H9 (cell line): Measurements from ENCODE around the gene ABCB11. TPM values are rescaled to one million over a fixed set of nuclear protein-coding genes. Genes with fewer than 3 reads are reported as not detected.
"Not testable (repeated sequence)": the region's sequence is repeated elsewhere in the genome, so short reads cannot be mapped to it uniquely, and the experiment has no call there.

ENCODE experiments used
- DNase-seq: peaks from one replicate; pipeline ENCODE4 v3.0.0-alpha.2; 2017
- H2AFZ ChIP-seq: one replicate; pipeline ENCODE4 v1.6.1; 2013; ENCODE audit warnings: mild to moderate bottlenecking, low read length, control low read depth, moderate library complexity
- H2AK5ac ChIP-seq: 2 replicates; pipeline ENCODE4 v1.6.1; 2013; ENCODE audit warnings: low read length, control low read depth, mixed read lengths; ENCODE audit not compliant: insufficient read length
- H2BK120ac ChIP-seq: one replicate; pipeline ENCODE4 v1.6.1; 2013; ENCODE audit warnings: low read depth, mild to moderate bottlenecking, low read length, control low read depth, inconsistent platforms; ENCODE audit not compliant: poor library complexity, severe bottlenecking
- H2BK12ac ChIP-seq: 2 replicates; pipeline ENCODE4 v1.6.1; 2013; ENCODE audit warnings: low read length, control low read depth, mixed read lengths, low read depth; ENCODE audit not compliant: insufficient read length
- H2BK15ac ChIP-seq: 2 replicates; pipeline ENCODE4 v1.6.1; 2013; ENCODE audit warnings: low read depth, low read length, control low read depth
- H2BK20ac ChIP-seq: one replicate; pipeline ENCODE4 v1.6.1; 2013; ENCODE audit warnings: low read depth, mild to moderate bottlenecking, low read length, control low read depth, inconsistent platforms; ENCODE audit not compliant: poor library complexity, severe bottlenecking
- H2BK5ac ChIP-seq: 2 replicates; pipeline ENCODE4 v1.6.1; 2013; ENCODE audit warnings: low read length, control low read depth, mixed read lengths; ENCODE audit not compliant: insufficient read length
- H3K14ac ChIP-seq: 2 replicates; pipeline ENCODE4 v1.6.1; 2013; ENCODE audit warnings: low read length, control low read depth; ENCODE audit not compliant: insufficient read depth
- H3K18ac ChIP-seq: 2 replicates; pipeline ENCODE4 v1.6.1; 2013; ENCODE audit warnings: low read depth, mild to moderate bottlenecking, mixed read lengths, low read length, control low read depth; ENCODE audit not compliant: insufficient read length
- H3K23ac ChIP-seq: 2 replicates; pipeline ENCODE4 v1.6.1; 2013; ENCODE audit warnings: low read length, control low read depth, mixed read lengths, low read depth; ENCODE audit not compliant: insufficient read length
- H3K23me2 ChIP-seq: 2 replicates; pipeline ENCODE4 v1.6.1; 2013; ENCODE audit warnings: low read depth, mild to moderate bottlenecking, mixed read lengths, low read length, control low read depth; ENCODE audit not compliant: insufficient read length, poor library complexity, severe bottlenecking
- H3K27ac ChIP-seq: 2 replicates; pipeline ENCODE4 v1.5.1; 2013; ENCODE audit warnings: low read length, control low read depth, mixed read lengths, low read depth; ENCODE audit not compliant: insufficient read length
- H3K27me3 ChIP-seq: 2 replicates; pipeline ENCODE4 v1.6.1; 2013; ENCODE audit warnings: low read length, control low read depth, inconsistent platforms; ENCODE audit not compliant: insufficient read depth
- H3K4ac ChIP-seq: 2 replicates; pipeline ENCODE4 v1.6.1; 2013; ENCODE audit warnings: low read depth, mild to moderate bottlenecking, control low read depth, inconsistent platforms, low read length, moderate library complexity
- H3K4me1 ChIP-seq: 2 replicates; pipeline ENCODE4 v1.6.1; 2013; ENCODE audit warnings: low read length, control low read depth, inconsistent platforms; ENCODE audit not compliant: insufficient read depth
- H3K4me2 ChIP-seq: 2 replicates; pipeline ENCODE4 v1.6.1; 2013; ENCODE audit warnings: low read length, control low read depth, mixed read lengths; ENCODE audit not compliant: insufficient read length, insufficient read depth
- H3K56ac ChIP-seq: 2 replicates; pipeline ENCODE4 v1.6.1; 2013; ENCODE audit warnings: low read depth, mild to moderate bottlenecking, mixed read lengths, low read length, control low read depth; ENCODE audit not compliant: insufficient read length
- H3K79me1 ChIP-seq: 2 replicates; pipeline ENCODE4 v1.6.1; 2013; ENCODE audit warnings: low read depth, mild to moderate bottlenecking, moderate library complexity, low read length, control low read depth, inconsistent platforms; ENCODE audit not compliant: insufficient read depth, poor library complexity, severe bottlenecking
- H3K79me2 ChIP-seq: 2 replicates; pipeline ENCODE4 v1.6.1; 2013; ENCODE audit warnings: low read length, control low read depth, inconsistent platforms; ENCODE audit not compliant: insufficient read depth
- H3K9ac ChIP-seq: 2 replicates; pipeline ENCODE4 v1.6.1; 2013; ENCODE audit warnings: low read length, control low read depth, mixed read lengths; ENCODE audit not compliant: insufficient read length; ENCODE audit errors: extremely low read depth
- H3K9me3 ChIP-seq: one replicate; pipeline ENCODE4 v1.6.1; 2013; ENCODE audit warnings: low read depth, low read length, inconsistent platforms; ENCODE audit not compliant: control insufficient read depth
- H3T11ph ChIP-seq: one replicate; pipeline ENCODE4 v1.6.1; 2013; ENCODE audit warnings: mild to moderate bottlenecking, low read length, control low read depth, inconsistent platforms
- H4K20me1 ChIP-seq: one replicate; pipeline ENCODE4 v1.6.1; 2013; ENCODE audit not compliant: control insufficient read depth, insufficient read length, insufficient read depth
- H4K5ac ChIP-seq: 2 replicates; pipeline ENCODE4 v1.6.1; 2013; ENCODE audit warnings: low read depth, mild to moderate bottlenecking, mixed read lengths, low read length, control low read depth; ENCODE audit not compliant: insufficient read length
- H4K8ac ChIP-seq: replicated peaks from 2 replicates; pipeline ENCODE4 v1.6.1; 2013; ENCODE audit warnings: low read length, control low read depth, mixed read lengths, low read depth; ENCODE audit not compliant: insufficient read length
- H4K91ac ChIP-seq: 2 replicates; pipeline ENCODE4 v1.6.1; 2013; ENCODE audit warnings: low read depth, mild to moderate bottlenecking, moderate library complexity, mixed read lengths, low read length, control low read depth; ENCODE audit not compliant: insufficient read length
- H3K27ac Mint-ChIP-seq, 3 experiments: 2 replicates in 2 of 3; 3 replicates in 1 of 3; pipeline ENCODE4 v1.8.0; 2020 to 2021; ENCODE audit warnings: mixed read lengths in 3 of 3, mild to moderate bottlenecking in 1 of 3, moderate library complexity in 1 of 3
- H3K27me3 Mint-ChIP-seq: 2 replicates; pipeline ENCODE4 v1.8.0; 2021; ENCODE audit warnings: low read depth, mild to moderate bottlenecking, moderate library complexity, mixed read lengths
- H3K36me3 Mint-ChIP-seq, 3 experiments: 2 replicates in 2 of 3; 3 replicates in 1 of 3; pipeline ENCODE4 v1.8.0; 2020 to 2021; ENCODE audit warnings: low read depth in 3 of 3, mixed read lengths in 3 of 3; ENCODE audit not compliant: insufficient read depth in 1 of 3
- H3K4me1 Mint-ChIP-seq, 2 experiments: 2 replicates each; pipeline ENCODE4 v1.8.0; 2020; ENCODE audit warnings: mixed read lengths in 2 of 2
- H3K4me3 Mint-ChIP-seq, 2 experiments: 2 replicates in 1 of 2; 3 replicates in 1 of 2; pipeline ENCODE4 v1.8.0; 2020 to 2021; ENCODE audit warnings: mild to moderate bottlenecking in 2 of 2, mixed read lengths in 2 of 2, moderate library complexity in 1 of 2
- H3K9me3 Mint-ChIP-seq, 2 experiments: 2 replicates in 1 of 2; 3 replicates in 1 of 2; pipeline ENCODE4 v1.8.0; 2020; ENCODE audit warnings: mild to moderate bottlenecking in 2 of 2, mixed read lengths in 2 of 2, moderate library complexity in 1 of 2
- CTCF ChIP-seq: fragments of 200-600 bp; sonication (generic); conservative IDR thresholded peaks from 3 replicates; pipeline ENCODE4 v1.8.0; 2021; ENCODE audit warnings: antibody characterized with exemption, mild to moderate bottlenecking
- WGBS: extraction: QIAGEN DNeasy Blood & Tissue Kit; methylation state at CpG from one replicate; pipeline ENCODE4 v1.1.7; 2013; ENCODE audit warnings: missing lambda C conversion rate, low lambda C conversion rate, mixed read lengths; ENCODE audit not compliant: insufficient read length; ENCODE audit errors: extremely low coverage; 5-methylcytosine and 5-hydroxymethylcytosine counted together
- total RNA-seq: library from RNA; stranded (reverse); gene quantifications from 2 replicates; pipeline ENCODE4 v1.2.1, GENCODE V29; 2021

The ABCB11 gene
- total RNA-seq, 1 experiment from 2014 or later: not detected

GRCh38 chr2:168874368-168875054, 156.6 kb downstream of the ABCB11 start:
- H3K27me3 ChIP-seq: no peaks in the 10 kb centered on the region
- no peak overlapping the region for H3K18ac ChIP-seq
- Mint-ChIP-seq H3K27ac (no peak overlapping the region), H3K36me3 (peaks cover 16 to 26% (median 25%) of the 10 kb centered on the region in 3 experiments), H3K4me1 (peaks cover 13 to 16% of the 10 kb centered on the region in 2 experiments), H3K9me3 (peaks cover 2 to 7% of the 10 kb centered on the region in 2 experiments; a peak in 2 of 5 replicates), H3K27me3 (no peaks in the 10 kb centered on the region), H3K4me3 (no peak overlapping the region)
- no peaks in the 10 kb centered on the region for H3K23me2 ChIP-seq
- H3K79me2 ChIP-seq: no peaks in the 10 kb centered on the region
- H3K27ac ChIP-seq: no peak overlapping the region
- no peak for DNase-seq
- no peaks in the 10 kb centered on the region for H3K79me1 ChIP-seq
- H2BK5ac ChIP-seq: no peak overlapping the region
- no peaks in the 10 kb centered on the region for H4K20me1 ChIP-seq
- no peak overlapping the region for H3T11ph ChIP-seq
- H3K4me2 ChIP-seq: no peak overlapping the region
- H3K56ac ChIP-seq: no peak overlapping the region
- H4K8ac ChIP-seq: no peak overlapping the region
- no peak overlapping the region for H2BK20ac ChIP-seq
- no peak overlapping the region for H3K9ac ChIP-seq
- WGBS: no CpG with 5 or more reads among the region's 6 CpGs
- no peak overlapping the region for H2AFZ ChIP-seq
- no peak overlapping the region for H2BK12ac ChIP-seq
- H2AK5ac ChIP-seq: no peak overlapping the region
- no peak overlapping the region for H3K23ac ChIP-seq
- H4K91ac ChIP-seq: no peak overlapping the region
- no peaks in the 10 kb centered on the region for H3K9me3 ChIP-seq
- no peak overlapping the region for H4K5ac ChIP-seq
- no peak overlapping the region for H2BK120ac ChIP-seq
- no peak overlapping the region for H3K4ac ChIP-seq
- H3K4me1 ChIP-seq: no peaks in the 10 kb centered on the region
- TF ChIP-seq CTCF: no peak
- H2BK15ac ChIP-seq: no peak overlapping the region
- no peak overlapping the region for H3K14ac ChIP-seq

GRCh38 chr2:168870824-168871223, 160.3 kb downstream of the ABCB11 start:
- H3K4me1 Mint-ChIP-seq, H3K9ac ChIP-seq, H4K5ac ChIP-seq, H4K8ac ChIP-seq, H2BK20ac ChIP-seq, H3K4me2 ChIP-seq, H3K27ac ChIP-seq, H2BK120ac ChIP-seq, H3K23me2 ChIP-seq, H3K4ac ChIP-seq, H3K56ac ChIP-seq, H3K14ac ChIP-seq, H3K27me3 Mint-ChIP-seq, H3K18ac ChIP-seq, H3K79me2 ChIP-seq, H2AFZ ChIP-seq, H3K79me1 ChIP-seq, H3K27ac Mint-ChIP-seq, H3K27me3 ChIP-seq, H2BK12ac ChIP-seq, H2BK15ac ChIP-seq, H3T11ph ChIP-seq, H3K9me3 ChIP-seq, H3K23ac ChIP-seq, H3K4me3 Mint-ChIP-seq, H3K4me1 ChIP-seq, H2AK5ac ChIP-seq, H2BK5ac ChIP-seq, DNase-seq, H4K91ac ChIP-seq, H4K20me1 ChIP-seq: not testable (repeated sequence)
- H3K9me3 Mint-ChIP-seq: peaks cover 14 to 16% of the 10 kb centered on the region in 2 experiments; a peak in 4 of 5 replicates
- peaks cover 35 to 47% (median 44%) of the 10 kb centered on the region in 3 experiments for H3K36me3 Mint-ChIP-seq
- WGBS: no CpG with 5 or more reads among the region's 4 CpGs
